Measurements from ENCODE around the gene KDM2B.

- TF ChIP-seq CTCF (optimal IDR thresholded peaks at IDR 0.05 in 1 of 3, IDR thresholded peaks at IDR 0.05 in 1 of 3, conservative IDR thresholded peaks at IDR 0.05 in 1 of 3; ENCODE audit: extremely low read depth in 1 of 3, insufficient read depth in 2 of 3, low read length in 3 of 3) = no peak
- TF ChIP-seq EZH2 (IDR thresholded peaks at IDR 0.05; ENCODE audit: low read length) = no peak
Measured at GRCh38 chr12:121558956-121559355, 21.9 kb downstream of the KDM2B start.

All from keratinocyte (primary cell).